ENCODE results near the gene FHL3. TPM values are rescaled to one million over a fixed set of nuclear protein-coding genes. Genes with fewer than 3 reads are reported as not detected.
"Not testable (repeated sequence)": the region's sequence is repeated elsewhere in the genome, so short reads cannot be mapped to it uniquely, and the experiment has no call there.

The FHL3 gene
- total RNA-seq, 4 donors from 2014 or later = 6.2 to 18.7 (median 12.4) TPM

- 83 to 87% methylated on average over 15 to 16 of the region's 17 CpGs for WGBS, 2 donors
- Histone ChIP-seq H3K27me3 (peaks cover 0 to 68% (median 11%) of the 10 kb centered on the region in 4 donors), H3K36me3 (no peaks in the 10 kb centered on the region), H3K4me1 (peaks cover 7 to 68% (median 18%) of the 10 kb centered on the region in 3 donors), H3K4me3 (no peak overlapping the region), H3K9me3 (no peaks in the 10 kb centered on the region), H3K27ac (peak overlapping the region in 2 of 4 donors; percentile 9 to 34)
- TF ChIP-seq POLR2A (IDR thresholded peaks at IDR 0.05) = no peak
- TF ChIP-seq CTCF (IDR thresholded peaks at IDR 0.05) = no peak
- DNase-seq = no peak
- intact Hi-C loops (cut with DNase I) = no loop called here
Observed at GRCh38 chr1:38039331-38040088, 34.2 kb upstream of the FHL3 start.

GRCh38 chr1:38038861-38039260 lies 33.5 kb upstream of the FHL3 start:
- H3K4me3 ChIP-seq = no peak overlapping the region
- H3K9me3 ChIP-seq = no peaks in the 10 kb centered on the region
- WGBS, 2 donors = 34 to 39% methylated on average over 9 of the region's 10 CpGs
- DNase-seq = no peak
- intact Hi-C loops (cut with DNase I) = no loop called here
- H3K27ac ChIP-seq = peak overlapping the region in 3 of 4 donors; percentile 9 to 34 (median 21)
- peaks cover 0 to 61% (median 5%) of the 10 kb centered on the region in 4 donors for H3K27me3 ChIP-seq
- TF ChIP-seq CTCF (IDR thresholded peaks at IDR 0.05) (no peak), POLR2A (IDR thresholded peaks at IDR 0.05) (no peak)
- peaks cover 5 to 61% (median 13%) of the 10 kb centered on the region in 3 donors for H3K4me1 ChIP-seq
- no peaks in the 10 kb centered on the region for H3K36me3 ChIP-seq

- no peak for DNase-seq
- 42 to 55% methylated on average over 5 of the region's 5 CpGs for WGBS, 2 donors
- intact Hi-C loops (cut with DNase I) = no loop called here
Observed at GRCh38 chr1:38037221-38037939, 32.1 kb upstream of the FHL3 start.

GRCh38 chr1:38034871-38035270 lies 29.6 kb upstream of the FHL3 start:
- H3K4me3 ChIP-seq = no peak overlapping the region
- peaks cover 19 to 47% (median 28%) of the 10 kb centered on the region in 3 donors for H3K4me1 ChIP-seq
- H3K36me3 ChIP-seq = no peaks in the 10 kb centered on the region
- intact Hi-C loops (cut with DNase I) = loop anchor here (5.0 kb wide), 1 partner anchor 782 kb away; no protein-coding TSS in a partner anchor
- no peak for DNase-seq
- no peak overlapping the region for H3K27ac ChIP-seq
- peaks cover 0 to 23% (median 0%) of the 10 kb centered on the region in 4 donors for H3K27me3 ChIP-seq
- WGBS, 2 donors = 100% methylated on average over 7 of the region's 13 CpGs; no CpG with 5 or more reads in 1 of the 2 donors
- H3K9me3 ChIP-seq = no peaks in the 10 kb centered on the region
- TF ChIP-seq CTCF (IDR thresholded peaks at IDR 0.05) (no peak), POLR2A (IDR thresholded peaks at IDR 0.05) (no peak)

More at GRCh38 chr1:38037221-38037939, 32.1 kb upstream of the FHL3 start:
- Histone ChIP-seq H3K4me1 (peaks cover 5 to 46% (median 9%) of the 10 kb centered on the region in 3 donors), H3K4me3 (no peak overlapping the region), H3K36me3 (no peaks in the 10 kb centered on the region), H3K27ac (no peak overlapping the region), H3K27me3 (peaks cover 0 to 46% (median 0%) of the 10 kb centered on the region in 4 donors), H3K9me3 (no peaks in the 10 kb centered on the region)
- no peak for TF ChIP-seq POLR2A (IDR thresholded peaks at IDR 0.05)
- peak in 1 of 6 experiments; percentile 35 for TF ChIP-seq CTCF (IDR thresholded peaks at IDR 0.05)

DNA sequence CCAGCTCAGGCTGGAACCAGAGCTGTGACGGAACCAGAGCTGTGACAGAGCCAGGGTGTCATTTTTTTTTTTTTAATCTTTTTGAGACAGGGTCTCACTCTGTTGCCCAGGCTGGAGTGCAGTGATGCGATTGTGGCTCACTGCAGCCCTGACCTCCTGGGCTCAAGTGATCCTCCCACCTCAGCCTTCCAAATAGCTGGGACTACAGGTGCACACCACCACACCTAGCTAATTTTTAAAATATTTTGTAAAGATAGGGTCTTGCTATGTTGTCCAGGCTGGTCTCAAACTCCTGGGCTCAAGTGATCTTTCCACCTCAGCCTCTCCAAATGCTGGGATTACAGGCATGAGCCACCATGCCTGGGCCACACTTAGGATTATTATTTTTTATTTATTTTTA lies 27.7 kb upstream of the FHL3 start:
- H3K27me3 ChIP-seq, H3K4me3 ChIP-seq, H3K36me3 ChIP-seq, DNase-seq, H3K27ac ChIP-seq, H3K9me3 ChIP-seq: not testable (repeated sequence)
- peaks cover 33 to 47% (median 37%) of the 10 kb centered on the region in 3 donors for H3K4me1 ChIP-seq
- 86 to 100% methylated on average over 2 of the region's 2 CpGs for WGBS, 2 donors
- intact Hi-C loops (cut with DNase I) = loop anchor here (5.0 kb wide), 1 partner anchor 784 kb away; no protein-coding TSS in a partner anchor

Data from esophagus squamous epithelium (tissue), 5 donors.